Activated naive CD8-positive, alpha-beta T cell treated with anti-CD3 and anti-CD28 coated beads, Interleukin-2, amount 50 U/mL, for 16 hours (primary cell): ENCODE results near the gene SLC35B2.

ENCODE experiments used
- DNase-seq: peaks from one replicate; pipeline ENCODE4 v3.0.0-alpha.2; 2020; ENCODE audit warnings: low read depth, low spot score

The SLC35B2 gene

DNA sequence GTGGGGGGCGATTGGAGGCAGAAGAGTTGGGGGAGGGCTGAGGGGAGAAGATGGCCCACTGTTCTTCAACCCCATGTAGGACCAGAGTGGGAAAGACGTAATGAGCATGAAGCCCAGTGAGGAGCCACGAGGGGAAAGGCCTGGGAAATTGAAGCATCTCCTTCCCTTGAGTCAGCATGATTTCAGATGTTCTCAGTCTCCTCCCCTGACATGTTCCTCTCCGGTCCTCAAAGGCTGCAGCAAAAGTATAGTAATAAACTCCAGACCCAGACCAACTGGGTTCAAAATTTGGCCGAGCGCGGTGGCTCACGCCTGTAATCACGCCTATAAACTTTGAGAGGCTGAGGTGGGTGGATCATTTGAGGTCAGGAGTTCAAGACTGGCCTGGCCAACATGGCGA, 9.9 kb upstream of the SLC35B2 start:
- no peak for DNase-seq

- no peak for DNase-seq
Measured at GRCh38 chr6:44266347-44266746, 9.0 kb upstream of the SLC35B2 start.

DNA sequence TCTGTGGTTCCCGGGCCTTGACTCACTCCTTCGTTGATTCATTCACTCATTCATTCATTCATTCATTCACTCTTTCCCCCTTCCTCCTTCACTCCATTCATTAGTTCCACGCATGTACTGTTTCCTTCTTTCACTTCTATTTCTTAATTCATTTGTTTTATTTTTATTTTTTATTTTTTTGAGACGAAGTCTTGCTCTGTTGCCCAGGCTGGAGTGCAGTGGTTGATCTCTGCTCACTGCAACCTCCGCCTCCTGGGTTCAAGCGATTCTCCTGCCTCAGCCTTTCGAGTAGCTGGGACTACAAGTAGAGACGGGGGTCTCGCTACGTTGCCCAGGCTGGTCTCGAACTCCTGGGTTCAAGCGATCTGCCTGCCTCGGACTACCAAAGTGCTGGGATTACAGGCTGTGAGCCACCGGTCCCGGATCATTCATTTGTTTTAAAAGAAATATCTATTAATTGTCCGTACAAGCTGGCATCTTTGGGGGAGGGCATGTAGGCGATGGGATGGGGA, 8.4 kb upstream of the SLC35B2 start:
- no peak for DNase-seq

- peak; percentile 90 for DNase-seq
Measured at GRCh38 chr6:44265007-44265721, 7.8 kb upstream of the SLC35B2 start, which contains the start of gene NFKBIE. TSS of gene NFKBIE (minus strand) at chr6:44265551. CDS start at chr6:44265346, 205 bp downstream.

GRCh38 chr6:44264154-44265006, 7.1 kb upstream of the SLC35B2 start:
- DNase-seq, result no peak

DNA sequence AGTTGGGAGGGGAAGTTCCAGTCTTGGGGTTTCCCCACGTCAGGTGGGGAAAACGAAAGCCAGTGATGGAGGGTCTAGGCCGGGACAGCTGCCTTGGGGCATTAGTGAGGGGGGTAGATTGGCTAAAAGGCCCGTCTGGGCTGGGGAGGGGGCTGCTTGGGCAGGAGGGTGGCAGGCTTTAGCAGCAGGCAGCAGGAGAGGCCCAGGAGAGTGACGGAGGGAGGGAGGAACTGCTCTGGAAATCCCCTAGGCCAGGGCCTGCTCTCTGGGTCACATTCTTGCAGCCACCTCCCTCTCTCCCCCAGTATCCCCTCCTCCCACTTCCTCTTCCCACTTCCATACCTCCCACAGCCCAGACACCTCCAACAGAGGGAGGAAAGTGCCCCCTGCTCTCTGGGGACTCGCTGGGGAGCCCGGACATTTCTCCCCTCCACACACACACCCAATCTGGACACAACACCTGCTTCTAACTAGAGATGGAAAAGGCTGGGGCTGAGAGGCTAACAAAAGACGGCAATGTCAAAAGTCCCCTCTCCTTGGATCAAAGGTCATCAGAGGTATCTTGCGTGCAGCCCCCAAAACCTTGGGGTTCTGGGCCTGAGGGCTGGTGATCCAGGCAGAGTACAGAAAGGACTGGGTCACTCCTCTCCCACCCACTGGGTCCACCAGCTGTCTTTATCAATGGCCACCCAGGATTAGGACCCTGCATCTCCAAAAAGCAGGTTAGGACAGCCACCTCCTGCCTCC, 6.2 kb upstream of the SLC35B2 start:
- no peak for DNase-seq

DNA sequence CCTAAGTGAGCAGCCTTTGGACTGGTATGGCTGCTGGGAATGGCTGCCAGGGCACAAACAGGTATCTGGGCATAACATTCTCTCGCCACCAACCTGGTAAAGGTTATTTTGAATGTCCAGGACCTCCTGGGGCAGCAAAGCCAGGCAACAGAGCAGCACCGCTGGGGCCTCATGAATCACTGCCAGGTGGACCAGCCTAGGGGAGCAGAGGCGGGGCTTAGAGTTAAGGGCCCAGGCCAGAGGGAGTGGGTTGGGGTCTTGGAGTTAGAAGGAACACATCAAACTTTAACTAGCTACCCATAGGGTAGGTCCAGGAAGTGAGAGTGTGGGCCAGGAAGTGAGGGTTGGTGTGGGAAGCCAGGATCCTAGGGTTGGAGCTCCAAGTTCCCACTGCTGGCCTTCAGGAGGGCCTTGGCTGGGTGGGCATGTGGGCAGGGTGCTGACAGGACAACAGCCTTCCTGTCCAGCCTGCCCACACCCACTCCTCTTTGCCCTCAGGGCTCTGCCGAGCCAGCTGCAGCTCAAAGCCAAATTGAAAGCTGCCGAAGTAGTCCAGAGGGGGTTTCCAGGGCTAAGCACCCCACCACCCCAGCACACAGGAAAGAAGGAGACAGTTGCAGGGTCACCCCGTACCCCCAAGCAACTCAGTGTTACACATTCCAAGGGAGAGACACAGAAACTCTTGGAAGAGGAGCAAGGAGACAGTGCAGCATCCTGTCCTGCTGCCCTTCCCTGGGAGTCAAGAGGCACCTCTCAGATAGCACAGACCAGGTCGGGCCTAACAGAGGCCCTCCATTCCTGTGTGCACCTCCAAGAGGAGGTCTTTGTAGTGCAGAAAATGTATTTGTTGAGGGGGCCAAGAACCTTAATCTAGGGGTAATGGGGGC, 5.4 kb upstream of the SLC35B2 start:
- DNase-seq, result no peak

DNA sequence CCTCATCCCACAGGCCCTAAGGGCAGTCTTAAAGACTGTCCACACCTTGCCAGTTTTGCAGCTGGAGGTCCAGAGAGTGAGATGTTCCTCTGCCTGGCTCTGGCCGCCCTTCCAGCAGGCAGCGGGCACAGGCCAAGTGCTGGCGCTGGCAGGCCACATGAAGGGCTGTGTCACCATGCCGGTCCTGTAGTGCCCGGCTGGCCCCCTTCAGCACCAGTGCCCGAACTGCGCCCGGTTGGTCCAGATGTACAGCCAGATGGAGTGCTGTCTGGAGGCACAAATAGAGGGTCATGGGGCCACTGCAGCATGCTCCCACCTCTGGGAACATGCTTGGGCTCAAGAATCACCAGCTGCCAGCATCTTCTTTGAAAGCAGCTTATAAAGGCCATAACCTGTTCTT, 4.3 kb upstream of the SLC35B2 start:
- DNase-seq, result no peak

GRCh38 chr6:44260451-44261297, 3.3 kb upstream of the SLC35B2 start:
- DNase-seq, result no peak

DNA sequence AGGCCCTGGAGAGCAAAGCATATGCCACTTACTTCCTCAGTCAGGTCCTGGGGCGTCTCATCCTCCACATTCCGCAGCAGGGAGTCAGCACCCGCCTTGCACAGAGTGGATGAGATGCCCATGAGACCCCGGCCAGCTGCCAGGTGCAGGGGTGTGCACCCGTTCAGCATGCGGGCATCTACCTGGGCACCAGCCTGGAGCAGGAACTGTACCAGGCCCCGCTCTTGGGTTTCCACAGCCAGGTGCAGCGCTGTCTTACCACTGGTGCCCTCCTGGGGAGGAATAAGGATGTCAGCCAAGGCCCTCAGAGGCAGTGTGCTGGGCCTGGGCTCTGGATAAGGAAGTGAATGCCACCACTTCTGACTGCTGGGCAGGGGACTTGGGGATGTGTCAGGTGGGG, 2.7 kb upstream of the SLC35B2 start:
- DNase-seq, result no peak

GRCh38 chr6:44258921-44259320, 1.6 kb upstream of the SLC35B2 start:
- DNase-seq, result no peak

GRCh38 chr6:44258325-44258863, 1.1 kb upstream of the SLC35B2 start:
- no peak for DNase-seq

DNA sequence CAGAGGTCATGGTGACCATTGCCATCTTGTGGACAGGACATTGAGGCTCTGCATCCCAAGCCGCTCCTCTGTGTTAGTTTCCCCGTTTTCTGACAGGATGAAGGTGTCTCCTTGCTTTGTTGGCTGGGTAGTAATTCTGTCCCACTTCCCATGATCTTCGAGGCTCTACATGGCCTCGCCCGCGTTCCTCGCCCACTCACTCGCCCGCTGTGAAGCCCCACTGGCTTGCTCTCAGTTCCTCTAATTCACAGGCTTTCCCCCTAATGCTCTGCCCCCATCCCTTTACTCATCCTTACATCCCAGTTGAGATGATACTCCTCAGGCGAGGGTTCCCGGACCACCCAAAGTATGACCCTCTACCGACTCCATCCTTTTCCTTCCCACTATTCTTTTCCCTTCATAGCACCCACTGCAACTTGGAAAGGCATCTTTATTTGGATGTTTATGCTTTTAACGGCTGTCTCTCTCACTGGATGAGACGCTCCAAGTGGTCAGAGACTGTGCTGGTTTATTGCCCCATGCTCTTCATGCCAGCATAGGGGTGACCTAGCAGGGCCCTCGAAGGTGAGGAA, 511 bp upstream of the SLC35B2 start:
- DNase-seq, result no peak

GRCh38 chr6:44256775-44257024, 628 bp downstream of the SLC35B2 start:
- DNase-seq, result no peak

DNA sequence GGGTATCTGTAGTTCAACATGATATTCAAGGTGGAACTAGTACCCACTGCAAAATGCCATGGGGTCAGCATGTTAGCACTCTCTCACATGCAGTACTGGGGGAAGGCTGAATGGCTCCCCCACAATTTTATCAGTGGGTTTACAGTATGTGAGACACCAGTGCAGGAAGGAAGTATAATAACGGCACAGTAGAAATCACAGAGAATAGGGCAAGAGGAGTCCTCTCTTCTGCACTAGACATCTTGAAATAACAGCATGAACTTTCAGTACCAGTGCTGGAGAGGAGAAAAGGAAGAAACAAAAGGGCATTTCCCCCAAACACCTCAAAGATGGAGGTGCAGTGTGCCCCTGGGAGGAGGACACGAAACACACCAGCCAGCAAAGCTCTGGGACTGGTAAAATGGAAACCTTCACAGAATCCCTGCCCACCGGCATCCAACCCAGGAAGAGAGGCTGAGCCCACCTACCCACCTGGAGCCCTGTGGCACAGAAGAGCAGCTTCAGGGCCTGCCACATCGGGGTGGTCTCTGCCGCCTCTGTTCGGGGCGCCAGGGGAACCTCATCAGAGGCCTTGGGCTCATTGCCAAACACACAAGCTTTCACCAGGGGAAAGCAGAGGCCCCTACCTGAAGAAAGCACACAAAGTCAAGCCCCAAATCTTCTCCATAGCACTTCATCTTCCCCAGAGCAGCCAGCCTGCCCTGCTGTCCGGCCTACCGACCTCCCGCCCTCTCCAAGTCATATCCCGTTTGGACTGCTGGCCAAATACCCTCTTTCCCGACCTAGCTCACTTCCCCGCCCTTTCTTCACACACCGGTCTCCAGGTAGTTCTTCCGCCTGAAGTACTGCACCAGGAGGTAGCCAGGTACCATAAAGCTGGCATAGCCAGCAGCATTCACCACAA, 1.2 kb downstream of the SLC35B2 start:
- no peak for DNase-seq

- no peak for DNase-seq
Measured at GRCh38 chr6:44255105-44255808, 2.1 kb downstream of the SLC35B2 start.

DNA sequence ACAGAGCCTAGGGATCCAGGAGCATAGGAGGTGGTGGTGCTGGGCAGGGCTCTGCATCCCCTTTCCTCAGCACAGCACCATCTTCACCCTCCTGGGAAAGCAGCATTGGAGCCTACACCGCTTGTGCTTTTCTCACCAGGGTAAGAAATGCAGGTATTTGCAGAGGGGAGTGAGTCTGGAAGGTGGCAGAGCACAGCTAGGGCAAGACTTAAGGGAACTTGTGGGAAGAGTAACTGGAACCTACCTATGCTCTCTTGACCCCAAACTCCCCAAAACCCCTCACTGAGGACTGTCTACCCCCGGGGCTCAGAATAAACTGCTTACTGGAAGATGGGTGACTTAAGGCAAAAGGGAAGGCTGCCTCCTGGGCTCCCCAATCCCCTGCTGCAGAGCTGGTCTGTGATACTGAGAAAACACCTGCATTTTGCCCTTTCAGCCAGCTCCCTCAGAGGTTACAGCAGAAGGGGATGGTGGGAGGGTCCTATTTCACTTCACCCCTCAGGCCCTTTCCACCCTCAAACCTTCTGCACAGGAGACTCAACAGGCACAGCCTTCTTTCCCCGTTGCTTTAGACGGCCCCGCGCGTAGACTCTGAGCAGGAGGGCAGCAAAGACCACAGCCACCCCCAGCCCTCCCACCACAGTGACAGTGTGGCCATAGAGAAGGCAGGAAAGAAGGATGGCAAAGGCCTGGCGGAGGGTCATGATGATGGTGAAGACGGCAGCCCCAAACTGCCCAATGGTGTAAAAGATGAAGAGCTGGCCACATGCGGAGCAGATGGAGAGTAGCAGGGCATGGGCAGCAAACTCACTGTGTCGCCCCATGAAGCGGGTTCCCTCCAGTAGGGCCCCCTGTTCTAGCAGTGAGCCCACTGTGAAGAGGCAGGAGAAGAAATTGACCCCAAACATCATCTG, 2.9 kb downstream of the SLC35B2 start:
- DNase-seq, result no peak
